HG03060 (cell line): ENCODE measurements around the gene LTB.
"Not testable (repeated sequence)": the region's sequence is repeated elsewhere in the genome, so short reads cannot be mapped to it uniquely, and the experiment has no call there.

Experiments used
- ATAC-seq: cut with Tn5 transposase; IDR thresholded peaks from one replicate; pipeline ENCODE4 v1.9.1; 2021; ENCODE audit warnings: low read depth, moderate number of reproducible peaks; ENCODE audit not compliant: unreplicated experiment

LTB gene

GRCh38 chr6:31556307-31556706, 25.9 kb downstream of the LTB start:
- no peak for ATAC-seq

- ATAC-seq = not testable (repeated sequence)
These were observed 30.9 kb downstream of the LTB start for GRCh38 chr6:31551371-31551770.

GRCh38 chr6:31548544-31548873, 33.7 kb downstream of the LTB start:
- ATAC-seq = no peak

GRCh38 chr6:31547727-31548543, 34.3 kb downstream of the LTB start:
- no peak for ATAC-seq

GRCh38 chr6:31546958-31547726, 35.1 kb downstream of the LTB start, which contains the start of gene NFKBIL1:
NFKBIL1 (plus strand) TSS chr6:31547608; CDS start chr6:31547695, 87 bp downstream.
- no peak for ATAC-seq

- no peak for ATAC-seq
These were observed 35.8 kb downstream of the LTB start, which contains the start of gene ATP6V1G2 for GRCh38 chr6:31546339-31546957. ATP6V1G2 (minus strand) TSS chr6:31546608; CDS start chr6:31546559, 49 bp downstream.

- ATAC-seq = no peak
These were observed 36.9 kb downstream of the LTB start for GRCh38 chr6:31545291-31545690.

- no peak for ATAC-seq
These were observed 37.5 kb downstream of the LTB start for GRCh38 chr6:31544676-31545075.

GRCh38 chr6:31543639-31544038, 38.6 kb downstream of the LTB start:
- ATAC-seq = no peak

GRCh38 chr6:31541658-31542521, 40.3 kb downstream of the LTB start, which contains the start of gene DDX39B:
DDX39B (minus strand) TSS chr6:31542003; CDS start chr6:31540532, 1,471 bp downstream.
- peak; percentile 38 for ATAC-seq

- peak; percentile 4 for ATAC-seq
These were observed 41.1 kb downstream of the LTB start for GRCh38 chr6:31541059-31541657.

GRCh38 chr6:31540640-31541039, 41.6 kb downstream of the LTB start:
- ATAC-seq = no peak

- no peak for ATAC-seq
These were observed 43.3 kb downstream of the LTB start for GRCh38 chr6:31538805-31539400.

- no peak for ATAC-seq
These were observed 46.5 kb downstream of the LTB start for GRCh38 chr6:31535538-31536324.

- ATAC-seq = no peak
These were observed 47.6 kb downstream of the LTB start for GRCh38 chr6:31534521-31535040.

- ATAC-seq = no peak
These were observed 48.2 kb downstream of the LTB start for GRCh38 chr6:31534011-31534410.

- no peak for ATAC-seq
These were observed 48.8 kb downstream of the LTB start for GRCh38 chr6:31533455-31533841.

- no peak for ATAC-seq
These were observed 49.4 kb downstream of the LTB start for GRCh38 chr6:31532644-31533454.
